ENCODE results near the gene CCDC102A.

CCDC102A gene

DNA sequence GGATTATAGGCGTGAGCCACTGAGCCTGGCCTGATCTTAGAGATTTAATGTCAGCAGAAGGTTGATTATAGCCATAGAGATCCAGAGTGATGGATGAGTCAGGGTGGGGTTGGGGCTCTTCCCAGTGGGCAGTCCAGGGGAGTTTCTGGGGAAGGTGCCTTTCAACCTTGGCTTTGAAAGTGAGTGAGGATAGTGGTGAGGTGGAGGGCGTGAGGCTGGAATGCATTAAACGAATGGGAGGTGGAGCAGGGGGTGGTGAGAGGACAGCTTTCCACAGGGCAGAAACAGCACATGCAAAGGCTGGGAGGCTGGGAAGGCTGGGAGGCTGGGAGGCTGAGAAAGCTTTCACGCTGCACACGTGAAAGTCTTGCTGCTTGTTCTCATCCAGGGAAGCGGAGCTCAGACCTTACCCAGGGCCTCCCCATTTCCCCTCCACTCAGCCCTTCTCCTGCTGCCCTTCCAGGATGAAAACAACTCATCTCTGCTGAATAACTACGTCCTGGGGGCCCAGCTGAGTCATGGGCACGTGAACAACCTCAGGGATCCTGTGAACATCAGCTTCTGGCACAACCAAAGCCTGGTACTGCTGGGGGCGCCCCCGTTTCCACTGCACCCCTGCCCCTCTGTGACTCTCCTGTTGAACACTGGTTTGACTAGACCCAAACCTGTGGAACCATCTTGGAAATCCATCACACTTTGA is 28.4 kb upstream of the CCDC102A start:
- Histone ChIP-seq H3K79me2 (ENCODE audit: control insufficient read depth, insufficient read depth, low read length, unreplicated experiment) (no peaks in the 10 kb centered on the region), H3K36me3 (ENCODE audit: insufficient read depth, low read length) (no peaks in the 10 kb centered on the region), H2AFZ (ENCODE audit: low read length, unreplicated experiment) (no peak overlapping the region), H3K4me1 (ENCODE audit: control insufficient read depth, insufficient read depth, low read length, unreplicated experiment) (peaks cover 28% of the 10 kb centered on the region), H3K27me3 (ENCODE audit: insufficient read depth, low read length) (peaks cover 24% of the 10 kb centered on the region), H3K4me3 (ENCODE audit: low read depth, low read length) (no peak overlapping the region), H3K27ac (ENCODE audit: low read depth, low read length) (no peak overlapping the region; the same call in 1 of the 2 replicates)

DNA sequence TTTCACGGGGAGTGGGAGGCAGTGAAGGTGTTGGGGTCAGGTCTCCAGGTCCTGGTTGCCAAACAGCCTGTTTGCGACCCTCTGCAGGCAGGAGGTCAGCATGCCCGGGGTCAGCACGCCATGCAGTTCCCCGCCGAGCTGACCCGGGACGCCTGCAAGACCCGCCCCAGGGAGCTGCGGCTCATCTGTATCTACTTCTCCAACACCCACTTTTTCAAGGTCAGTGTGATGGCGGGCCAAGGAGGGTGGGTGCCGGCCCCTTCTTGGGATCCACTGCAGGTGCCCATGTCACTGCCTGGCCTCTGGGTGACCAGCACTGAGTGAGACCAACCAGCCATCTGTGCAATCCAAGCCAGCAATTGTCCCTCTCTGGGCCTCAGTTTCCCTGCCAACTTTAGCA is 27.4 kb upstream of the CCDC102A start:
- Histone ChIP-seq H3K4me1 (ENCODE audit: control insufficient read depth, insufficient read depth, low read length, unreplicated experiment) (peaks cover 28% of the 10 kb centered on the region), H3K4me3 (ENCODE audit: low read depth, low read length) (no peak overlapping the region), H2AFZ (ENCODE audit: low read length, unreplicated experiment) (no peak overlapping the region), H3K27ac (ENCODE audit: low read depth, low read length) (no peak overlapping the region), H3K36me3 (ENCODE audit: insufficient read depth, low read length) (no peaks in the 10 kb centered on the region), H3K27me3 (ENCODE audit: insufficient read depth, low read length) (peaks cover 28% of the 10 kb centered on the region), H3K79me2 (ENCODE audit: control insufficient read depth, insufficient read depth, low read length, unreplicated experiment) (no peaks in the 10 kb centered on the region)

DNA sequence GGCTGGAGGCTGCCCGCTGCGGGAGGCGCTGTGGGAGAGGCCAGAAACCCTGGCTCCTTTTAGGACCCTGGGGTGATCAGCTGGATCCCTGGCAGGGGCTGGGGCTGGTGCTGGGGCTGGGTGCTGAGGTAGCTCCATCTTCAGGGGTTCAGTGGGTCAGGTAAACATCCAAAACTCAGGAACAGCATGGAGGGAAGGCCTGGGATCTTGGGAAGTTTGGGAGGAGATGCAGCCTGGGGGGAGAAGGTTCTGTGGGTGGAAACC is 27.0 kb upstream of the CCDC102A start:
- H3K4me3 ChIP-seq (ENCODE audit: low read depth, low read length): no peak overlapping the region
- H3K27ac ChIP-seq (ENCODE audit: low read depth, low read length): no peak overlapping the region
- H3K4me1 ChIP-seq (ENCODE audit: control insufficient read depth, insufficient read depth, low read length, unreplicated experiment): peaks cover 28% of the 10 kb centered on the region
- H3K36me3 ChIP-seq (ENCODE audit: insufficient read depth, low read length): no peaks in the 10 kb centered on the region
- no peak overlapping the region for H2AFZ ChIP-seq (ENCODE audit: low read length, unreplicated experiment)
- H3K79me2 ChIP-seq (ENCODE audit: control insufficient read depth, insufficient read depth, low read length, unreplicated experiment): no peaks in the 10 kb centered on the region
- peaks cover 30% of the 10 kb centered on the region for H3K27me3 ChIP-seq (ENCODE audit: insufficient read depth, low read length)

DNA sequence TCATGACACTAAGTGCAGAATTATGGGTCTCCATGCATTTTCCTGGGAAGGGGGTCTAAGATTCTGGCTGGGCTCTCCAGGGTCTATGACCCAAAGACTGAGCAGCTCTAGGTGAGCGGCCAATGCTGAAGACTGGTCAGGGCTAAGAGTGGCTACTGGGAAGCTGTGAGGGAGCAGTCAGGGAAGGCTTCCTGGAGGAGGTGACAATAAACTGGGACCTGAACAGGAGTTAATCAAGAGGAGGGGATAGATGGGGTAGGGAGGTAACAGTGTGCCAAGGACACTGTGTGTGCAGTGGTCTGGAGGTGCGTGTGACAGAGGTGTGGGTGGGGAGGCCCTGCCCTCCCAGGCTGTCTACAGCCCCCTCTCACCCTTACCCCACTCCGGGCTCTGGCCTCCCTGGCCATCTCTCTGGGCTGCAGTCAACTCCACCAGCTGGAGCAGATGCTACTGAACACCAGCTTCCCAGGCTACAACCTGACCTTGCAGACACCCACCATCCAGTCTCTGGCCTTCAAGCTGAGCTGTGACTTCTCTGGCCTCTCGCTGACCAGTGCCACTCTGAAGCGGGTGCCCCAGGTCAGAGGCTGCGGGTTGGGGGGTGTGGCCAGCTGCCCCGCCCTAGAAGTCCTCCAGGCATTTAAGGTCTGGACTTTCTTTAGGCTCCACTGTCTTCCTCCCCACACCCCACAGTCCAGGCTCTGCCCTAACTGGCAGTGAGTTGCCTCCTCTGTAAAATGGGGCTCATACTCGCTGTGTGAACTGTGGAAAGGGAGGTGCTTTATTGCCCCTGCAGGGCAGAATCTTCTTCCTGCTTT is 26.5 kb upstream of the CCDC102A start:
- Histone ChIP-seq H3K36me3 (ENCODE audit: insufficient read depth, low read length) (no peaks in the 10 kb centered on the region), H3K4me3 (ENCODE audit: low read depth, low read length) (no peak overlapping the region), H3K27ac (ENCODE audit: low read depth, low read length) (no peak overlapping the region), H3K27me3 (ENCODE audit: insufficient read depth, low read length) (peaks cover 34% of the 10 kb centered on the region), H3K4me1 (ENCODE audit: control insufficient read depth, insufficient read depth, low read length, unreplicated experiment) (peaks cover 28% of the 10 kb centered on the region), H3K79me2 (ENCODE audit: control insufficient read depth, insufficient read depth, low read length, unreplicated experiment) (no peaks in the 10 kb centered on the region), H2AFZ (ENCODE audit: low read length, unreplicated experiment) (no peak overlapping the region)

DNA sequence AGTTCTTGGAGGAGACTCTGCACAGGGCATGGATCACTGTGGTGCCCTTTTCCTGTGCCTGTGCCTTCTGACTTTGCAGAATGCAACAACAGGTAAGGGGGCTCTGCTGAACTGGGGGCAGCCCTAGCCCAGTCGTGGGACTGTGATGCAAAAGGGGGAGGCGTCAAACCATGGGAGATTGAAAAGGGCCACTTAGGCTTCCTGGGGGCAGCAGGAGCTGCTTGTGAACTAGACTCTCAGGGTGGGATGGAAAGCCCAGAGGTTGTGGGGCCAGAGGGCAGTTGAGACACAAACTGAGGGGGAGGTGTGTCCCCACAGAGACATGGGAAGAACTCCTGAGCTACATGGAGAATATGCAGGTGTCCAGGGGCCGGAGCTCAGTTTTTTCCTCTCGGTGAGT is 25.7 kb upstream of the CCDC102A start:
- H3K27me3 ChIP-seq (ENCODE audit: insufficient read depth, low read length): peaks cover 37% of the 10 kb centered on the region
- H3K4me1 ChIP-seq (ENCODE audit: control insufficient read depth, insufficient read depth, low read length, unreplicated experiment): peaks cover 28% of the 10 kb centered on the region
- H2AFZ ChIP-seq (ENCODE audit: low read length, unreplicated experiment): no peak overlapping the region
- H3K36me3 ChIP-seq (ENCODE audit: insufficient read depth, low read length): no peaks in the 10 kb centered on the region
- H3K4me3 ChIP-seq (ENCODE audit: low read depth, low read length): no peak overlapping the region
- H3K79me2 ChIP-seq (ENCODE audit: control insufficient read depth, insufficient read depth, low read length, unreplicated experiment): no peaks in the 10 kb centered on the region
- no peak overlapping the region for H3K27ac ChIP-seq (ENCODE audit: low read depth, low read length)

DNA sequence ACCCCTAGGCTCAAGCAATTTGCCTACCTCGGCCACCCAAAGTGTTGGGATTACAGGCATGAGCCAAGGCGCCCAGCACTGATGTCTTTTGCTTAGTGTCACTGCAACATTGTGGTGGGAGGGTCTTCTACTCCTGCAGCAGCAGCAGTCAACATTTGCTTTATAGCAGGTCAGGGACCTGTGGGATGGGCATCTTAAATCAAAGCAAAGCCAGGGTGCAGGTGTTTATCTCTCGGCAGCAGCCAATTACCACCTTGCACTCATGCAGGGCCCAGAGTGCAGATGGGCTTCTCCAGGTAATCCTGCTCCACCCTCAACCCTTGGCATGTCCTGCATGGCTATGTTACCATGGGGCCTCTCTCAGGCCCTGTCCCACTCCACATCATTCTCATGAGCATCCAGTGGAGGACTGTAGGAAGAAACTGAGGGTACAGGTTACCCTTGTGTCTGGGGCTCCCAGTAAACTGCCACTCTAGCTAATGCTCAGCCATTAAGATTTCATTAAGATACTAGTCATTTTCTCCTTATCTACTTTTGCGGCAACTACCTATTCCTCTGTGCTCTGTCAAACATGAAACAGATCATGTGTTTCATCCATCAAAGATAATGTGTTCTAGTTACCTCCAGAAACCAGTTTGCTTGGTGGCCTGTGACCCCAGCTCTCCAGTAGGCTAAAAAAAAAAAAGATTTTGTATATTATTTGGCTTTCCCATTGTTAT is 22.9 kb upstream of the CCDC102A start:
- Histone ChIP-seq H3K27me3 (ENCODE audit: insufficient read depth, low read length) (peaks cover 44% of the 10 kb centered on the region), H3K79me2 (ENCODE audit: control insufficient read depth, insufficient read depth, low read length, unreplicated experiment) (no peaks in the 10 kb centered on the region)

DNA sequence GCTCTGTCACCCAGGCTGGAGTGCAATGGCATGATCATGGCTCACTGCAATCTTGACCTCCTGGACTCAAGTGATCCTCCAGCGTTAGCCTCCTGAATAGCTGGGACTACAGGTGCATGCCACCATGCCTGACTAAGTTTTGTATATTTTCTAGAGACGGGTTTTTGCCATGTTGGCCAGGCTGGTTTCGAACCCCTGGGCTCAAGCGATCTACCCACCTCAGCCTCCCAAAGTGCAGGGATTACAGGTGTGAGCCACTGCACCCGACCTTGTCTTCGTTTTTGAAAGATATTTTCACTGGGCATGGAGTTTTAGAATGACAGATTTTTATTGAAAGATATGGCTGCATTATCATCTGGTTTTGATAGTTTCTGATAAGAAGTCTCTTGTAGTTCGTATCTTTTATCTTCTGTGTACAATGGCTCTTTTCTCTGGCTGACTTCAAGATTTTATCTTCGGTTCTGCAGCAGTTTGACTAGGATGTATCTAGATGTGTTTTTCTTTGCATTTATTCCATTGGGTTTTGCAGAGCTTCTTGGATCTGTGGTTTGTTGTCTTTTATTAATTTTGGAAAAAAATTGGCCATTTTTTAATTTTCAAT is 20.7 kb upstream of the CCDC102A start:
- no peak overlapping the region for H2AFZ ChIP-seq (ENCODE audit: low read length, unreplicated experiment)
- H3K36me3 ChIP-seq (ENCODE audit: insufficient read depth, low read length): no peaks in the 10 kb centered on the region
- no peak overlapping the region for H3K27ac ChIP-seq (ENCODE audit: low read depth, low read length)
- no peaks in the 10 kb centered on the region for H3K4me1 ChIP-seq (ENCODE audit: control insufficient read depth, insufficient read depth, low read length, unreplicated experiment)
- no peaks in the 10 kb centered on the region for H3K79me2 ChIP-seq (ENCODE audit: control insufficient read depth, insufficient read depth, low read length, unreplicated experiment)
- H3K27me3 ChIP-seq (ENCODE audit: insufficient read depth, low read length): peaks cover 50% of the 10 kb centered on the region
- H3K4me3 ChIP-seq (ENCODE audit: low read depth, low read length): no peak overlapping the region

More for the DNA sequence above, 22.9 kb upstream of the CCDC102A start:
- Histone ChIP-seq H3K4me3 (ENCODE audit: low read depth, low read length) (no peak overlapping the region), H2AFZ (ENCODE audit: low read length, unreplicated experiment) (no peak overlapping the region), H3K27ac (ENCODE audit: low read depth, low read length) (no peak overlapping the region), H3K36me3 (ENCODE audit: insufficient read depth, low read length) (no peaks in the 10 kb centered on the region), H3K4me1 (ENCODE audit: control insufficient read depth, insufficient read depth, low read length, unreplicated experiment) (peaks cover 4% of the 10 kb centered on the region)

DNA sequence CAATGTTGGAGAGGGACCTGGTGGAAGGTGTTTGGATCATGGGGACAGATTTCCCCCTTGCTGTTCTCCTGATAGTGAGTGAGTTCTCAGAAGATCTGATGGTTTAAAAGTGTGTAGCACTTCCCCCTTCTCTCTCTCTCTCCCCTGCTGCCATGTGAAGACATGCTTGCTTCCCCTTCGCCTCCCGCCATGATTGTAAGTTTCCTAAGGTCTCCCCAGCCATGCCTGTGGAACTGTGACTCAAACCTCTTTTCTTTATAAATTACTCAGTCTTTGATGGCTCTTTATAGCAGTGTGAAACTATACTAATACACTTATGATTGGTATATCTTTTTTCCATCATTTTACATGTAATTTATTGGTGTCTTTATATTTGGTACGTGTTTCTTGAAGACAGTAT is 19.5 kb upstream of the CCDC102A start:
- H3K27ac ChIP-seq (ENCODE audit: low read depth, low read length): no peak overlapping the region
- no peak overlapping the region for H2AFZ ChIP-seq (ENCODE audit: low read length, unreplicated experiment)
- peaks cover 44% of the 10 kb centered on the region for H3K27me3 ChIP-seq (ENCODE audit: insufficient read depth, low read length)
- no peak overlapping the region for H3K4me3 ChIP-seq (ENCODE audit: low read depth, low read length)
- no peaks in the 10 kb centered on the region for H3K36me3 ChIP-seq (ENCODE audit: insufficient read depth, low read length)
- H3K4me1 ChIP-seq (ENCODE audit: control insufficient read depth, insufficient read depth, low read length, unreplicated experiment): no peaks in the 10 kb centered on the region
- H3K79me2 ChIP-seq (ENCODE audit: control insufficient read depth, insufficient read depth, low read length, unreplicated experiment): no peaks in the 10 kb centered on the region

DNA sequence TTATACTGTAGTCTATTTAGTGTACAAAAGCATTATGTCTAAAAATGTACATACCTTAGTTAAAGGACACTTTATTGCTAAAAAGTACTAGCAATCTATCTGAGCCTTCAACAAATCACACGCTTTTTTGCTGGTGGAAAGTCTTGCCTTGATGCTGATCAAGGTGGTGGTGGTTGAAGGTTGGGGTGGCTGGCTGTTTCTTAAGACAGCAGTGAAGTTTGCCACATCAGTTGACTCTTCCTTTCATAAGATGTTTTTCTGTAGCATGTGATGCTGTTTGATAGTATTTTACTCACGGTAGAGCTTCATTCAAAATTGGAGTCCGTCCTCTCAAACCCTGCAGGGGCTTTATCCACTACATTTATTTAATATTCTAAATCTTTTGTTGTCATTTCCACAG is 14.7 kb upstream of the CCDC102A start:
- no peak overlapping the region for H2AFZ ChIP-seq (ENCODE audit: low read length, unreplicated experiment)
- no peak overlapping the region for H3K4me3 ChIP-seq (ENCODE audit: low read depth, low read length)
- H3K27ac ChIP-seq (ENCODE audit: low read depth, low read length): no peak overlapping the region
- H3K36me3 ChIP-seq (ENCODE audit: insufficient read depth, low read length): no peaks in the 10 kb centered on the region
- no peaks in the 10 kb centered on the region for H3K79me2 ChIP-seq (ENCODE audit: control insufficient read depth, insufficient read depth, low read length, unreplicated experiment)
- H3K4me1 ChIP-seq (ENCODE audit: control insufficient read depth, insufficient read depth, low read length, unreplicated experiment): no peaks in the 10 kb centered on the region
- peaks cover 20% of the 10 kb centered on the region; the same call in 1 of the 2 replicates for H3K27me3 ChIP-seq (ENCODE audit: insufficient read depth, low read length)

DNA sequence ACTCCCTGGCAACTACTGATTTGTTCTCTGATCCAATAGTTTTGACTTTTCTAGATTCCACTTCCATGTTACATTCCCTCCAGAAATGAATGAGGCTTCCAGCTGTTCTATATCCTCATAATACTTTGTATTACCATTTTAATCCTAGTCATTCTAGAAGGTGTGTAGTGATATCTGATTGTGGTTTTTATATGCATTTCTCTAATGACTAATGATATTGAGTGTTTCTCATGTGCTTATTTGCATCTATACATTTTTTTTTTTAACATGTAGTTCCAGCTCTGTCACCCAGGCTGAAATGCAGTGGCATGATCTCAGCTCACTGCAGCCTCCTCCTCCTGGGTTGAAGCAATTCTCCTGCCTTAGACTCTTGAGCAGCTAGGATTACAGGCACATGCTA is 13.4 kb upstream of the CCDC102A start:
- peaks cover 16% of the 10 kb centered on the region; the same call in 1 of the 2 replicates for H3K27me3 ChIP-seq (ENCODE audit: insufficient read depth, low read length)
- H2AFZ ChIP-seq (ENCODE audit: low read length, unreplicated experiment): no peak overlapping the region
- no peaks in the 10 kb centered on the region for H3K36me3 ChIP-seq (ENCODE audit: insufficient read depth, low read length)
- H3K79me2 ChIP-seq (ENCODE audit: control insufficient read depth, insufficient read depth, low read length, unreplicated experiment): no peaks in the 10 kb centered on the region
- H3K27ac ChIP-seq (ENCODE audit: low read depth, low read length): no peak overlapping the region
- H3K4me3 ChIP-seq (ENCODE audit: low read depth, low read length): no peak overlapping the region
- H3K4me1 ChIP-seq (ENCODE audit: control insufficient read depth, insufficient read depth, low read length, unreplicated experiment): no peaks in the 10 kb centered on the region
